GM18870 (cell line): ENCODE results near the gene SLC46A2.

Experiments used
- ATAC-seq: cut with Tn5 transposase; IDR thresholded peaks from one replicate; pipeline ENCODE4 v1.9.1; 2021; ENCODE audit warnings: moderate library complexity; ENCODE audit not compliant: unreplicated experiment

SLC46A2 gene, protein sequence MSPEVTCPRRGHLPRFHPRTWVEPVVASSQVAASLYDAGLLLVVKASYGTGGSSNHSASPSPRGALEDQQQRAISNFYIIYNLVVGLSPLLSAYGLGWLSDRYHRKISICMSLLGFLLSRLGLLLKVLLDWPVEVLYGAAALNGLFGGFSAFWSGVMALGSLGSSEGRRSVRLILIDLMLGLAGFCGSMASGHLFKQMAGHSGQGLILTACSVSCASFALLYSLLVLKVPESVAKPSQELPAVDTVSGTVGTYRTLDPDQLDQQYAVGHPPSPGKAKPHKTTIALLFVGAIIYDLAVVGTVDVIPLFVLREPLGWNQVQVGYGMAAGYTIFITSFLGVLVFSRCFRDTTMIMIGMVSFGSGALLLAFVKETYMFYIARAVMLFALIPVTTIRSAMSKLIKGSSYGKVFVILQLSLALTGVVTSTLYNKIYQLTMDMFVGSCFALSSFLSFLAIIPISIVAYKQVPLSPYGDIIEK

GRCh38 chr9:112890106-112891081 is at the start of gene SLC46A2:
Gene SLC46A2 (minus strand): TSS chr9:112890876. CDS start chr9:112890681, 195 bp downstream.
- no peak for ATAC-seq

DNA sequence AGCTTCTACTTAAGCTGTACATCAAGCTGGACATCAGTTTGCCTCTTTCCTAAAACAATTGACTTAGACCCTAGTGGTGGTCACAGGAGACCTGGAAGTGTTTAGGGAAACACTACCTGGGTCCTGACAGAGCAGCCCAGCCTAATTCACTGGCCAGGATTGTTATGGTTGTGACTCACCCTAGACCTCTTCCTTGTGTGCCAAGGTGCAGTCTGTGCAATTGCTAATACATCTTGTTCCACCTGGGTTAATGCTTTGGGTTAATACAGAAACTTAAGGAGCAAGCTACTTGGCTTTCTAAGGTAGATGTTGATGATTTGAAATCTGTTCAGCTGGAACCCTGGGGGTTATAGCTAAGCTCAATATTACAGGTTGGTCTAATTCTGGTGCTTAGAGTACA is 48.7 kb upstream of the SLC46A2 start:
- no peak for ATAC-seq

DNA sequence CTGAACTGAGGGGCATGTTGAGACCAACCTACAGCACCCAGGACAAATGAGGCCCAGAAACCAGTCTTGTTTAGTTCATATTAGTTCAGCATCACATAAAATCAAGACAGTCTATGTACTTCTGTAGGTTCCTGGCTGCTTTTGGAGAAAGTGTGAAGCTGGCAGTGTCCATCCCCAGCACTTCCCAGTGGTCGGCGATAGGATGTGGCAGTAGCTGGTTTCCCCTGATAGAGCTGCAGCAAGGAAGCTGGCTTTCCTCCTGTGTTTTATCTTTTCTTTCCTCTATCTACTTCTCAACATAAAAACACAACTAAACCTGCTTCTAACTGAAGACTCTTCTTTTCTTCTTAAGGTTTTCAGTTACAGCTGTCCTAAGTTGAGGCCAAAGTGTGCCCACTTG is 43.0 kb upstream of the SLC46A2 start:
- no peak for ATAC-seq

DNA sequence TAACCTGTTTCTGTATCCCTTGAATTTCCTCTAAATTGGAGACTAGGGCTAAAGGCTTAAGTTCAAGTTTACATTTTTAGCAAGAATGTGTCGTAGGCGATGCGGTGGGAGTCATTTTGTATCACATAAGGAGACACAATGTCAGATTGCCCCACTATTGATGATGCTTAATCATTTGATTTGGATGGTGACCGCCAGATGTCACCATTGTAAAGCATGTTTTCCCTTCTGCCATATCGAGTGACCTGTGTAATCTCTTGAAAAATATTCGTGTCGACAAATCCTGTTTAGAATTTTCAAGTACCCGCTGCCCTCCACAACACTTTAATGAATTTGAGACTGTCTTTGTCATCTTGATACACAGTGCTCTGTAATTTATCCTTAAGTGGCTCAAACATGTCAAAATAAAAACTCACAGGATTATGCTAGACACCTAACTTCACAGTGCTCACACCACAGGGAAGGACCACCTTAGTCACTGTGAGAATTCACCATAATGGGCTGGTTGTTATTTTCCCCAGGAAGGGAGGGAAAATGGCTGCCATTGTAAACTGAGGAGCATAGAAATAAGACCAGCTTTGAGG is 34.5 kb upstream of the SLC46A2 start:
- ATAC-seq: no peak

GRCh38 chr9:112921549-112921948 is 30.9 kb upstream of the SLC46A2 start:
- no peak for ATAC-seq

GRCh38 chr9:112917987-112918362 is 27.3 kb upstream of the SLC46A2 start:
- ATAC-seq: no peak

DNA sequence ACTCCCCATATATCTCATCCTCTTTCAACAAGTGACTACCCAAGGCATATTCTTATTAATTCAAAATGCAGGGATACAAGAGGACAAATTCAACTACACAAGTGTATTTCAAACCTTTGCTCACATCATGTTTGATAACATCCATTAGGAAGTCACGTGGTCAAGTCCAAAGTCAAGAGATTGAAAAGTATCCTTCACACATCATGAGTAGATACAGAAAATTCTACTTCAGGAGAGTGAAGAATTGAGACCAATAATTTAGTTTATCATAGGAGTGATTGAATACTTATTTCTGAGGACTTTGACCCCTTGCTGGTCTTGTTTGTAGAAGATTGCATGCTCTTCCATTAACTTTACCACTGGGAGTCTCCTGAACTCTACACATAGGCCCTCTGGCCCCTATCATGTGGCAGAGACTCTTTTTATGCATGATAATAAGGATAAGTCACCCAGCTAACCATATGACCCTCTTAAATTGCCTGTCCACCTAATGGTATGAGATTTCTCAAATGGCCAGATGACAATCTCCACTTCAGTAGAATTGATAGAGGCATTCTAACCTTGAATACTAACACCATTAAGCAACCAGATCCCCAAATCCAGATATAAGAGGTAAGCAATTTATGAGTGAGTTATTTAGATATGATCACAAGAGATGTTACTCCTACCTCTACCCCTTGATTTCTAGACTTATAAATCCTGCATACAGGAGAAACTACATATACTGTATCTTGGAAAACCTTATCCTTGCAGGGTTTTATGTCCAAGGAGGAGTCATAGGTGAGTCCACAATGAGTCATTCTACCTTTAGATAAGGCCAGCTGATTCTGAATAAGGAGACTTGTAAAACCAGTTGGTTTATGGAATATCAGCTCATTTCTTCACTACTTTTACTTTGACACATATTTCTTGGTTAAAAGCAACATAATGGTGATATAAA is 26.6 kb upstream of the SLC46A2 start:
- ATAC-seq: no peak

- no peak for ATAC-seq
Measured at GRCh38 chr9:112914524-112914923, 23.8 kb upstream of the SLC46A2 start.

- ATAC-seq: no peak
Measured at GRCh38 chr9:112913326-112913725, 22.6 kb upstream of the SLC46A2 start.

DNA sequence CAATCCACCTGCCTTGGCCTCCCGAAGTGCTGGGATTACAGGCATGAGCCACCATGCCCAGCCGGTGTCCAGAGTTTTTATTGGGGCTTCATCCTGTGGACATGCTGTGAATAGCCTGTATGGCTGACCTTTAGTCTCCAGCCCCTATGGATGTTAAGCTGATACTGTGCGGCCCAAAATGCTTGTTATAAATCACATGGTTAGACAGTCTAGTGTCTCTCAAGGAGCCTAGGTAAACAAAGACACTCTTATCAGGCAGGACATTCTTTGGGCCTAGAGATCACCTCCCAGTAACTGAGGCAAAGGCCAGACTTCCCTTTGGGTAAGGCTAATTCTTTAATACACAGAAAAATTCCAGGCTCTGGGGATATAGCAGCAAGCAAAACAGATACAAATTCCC is 22.0 kb upstream of the SLC46A2 start:
- ATAC-seq: no peak

GRCh38 chr9:112911736-112912135 is 21.1 kb upstream of the SLC46A2 start:
- ATAC-seq: no peak

DNA sequence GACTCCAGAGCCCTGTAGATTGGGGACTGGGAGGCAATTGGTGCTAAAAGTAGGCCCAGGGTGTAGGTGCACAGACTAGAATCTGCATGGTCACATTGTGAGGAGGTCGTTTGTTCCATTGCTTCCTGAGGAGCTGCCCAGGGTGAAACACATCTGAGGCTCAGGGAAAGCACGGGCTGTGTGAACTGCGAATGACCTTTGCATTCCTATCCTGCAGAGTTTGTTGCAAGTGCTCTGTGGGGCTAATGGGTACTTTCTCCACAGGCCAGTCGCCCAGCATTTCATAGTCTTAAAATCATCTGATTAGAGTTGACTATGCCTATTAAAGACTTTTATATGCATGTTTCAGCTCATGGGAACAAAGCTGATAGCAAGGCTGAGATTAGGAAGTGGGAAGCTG is 14.4 kb upstream of the SLC46A2 start:
- ATAC-seq: no peak

DNA sequence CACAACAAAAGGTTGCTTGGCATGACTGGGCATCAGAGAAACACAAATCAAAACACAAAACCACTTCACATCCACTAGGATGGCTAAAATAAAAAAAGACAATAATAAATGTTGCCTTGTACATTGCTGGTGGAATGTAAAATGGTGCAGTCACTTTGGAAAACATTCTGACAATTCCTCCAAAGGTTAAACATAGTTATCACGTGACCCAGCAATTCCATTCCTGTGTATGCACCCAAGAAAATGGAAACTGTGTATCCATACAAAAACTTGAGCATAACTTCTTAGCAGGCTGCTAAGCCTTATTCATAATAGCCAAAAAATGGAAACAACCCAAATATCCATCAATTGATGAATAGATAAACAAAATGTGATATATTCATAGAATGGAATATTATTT is 10.2 kb upstream of the SLC46A2 start:
- ATAC-seq: no peak

GRCh38 chr9:112900488-112900887 is 9.8 kb upstream of the SLC46A2 start:
- ATAC-seq: no peak

DNA sequence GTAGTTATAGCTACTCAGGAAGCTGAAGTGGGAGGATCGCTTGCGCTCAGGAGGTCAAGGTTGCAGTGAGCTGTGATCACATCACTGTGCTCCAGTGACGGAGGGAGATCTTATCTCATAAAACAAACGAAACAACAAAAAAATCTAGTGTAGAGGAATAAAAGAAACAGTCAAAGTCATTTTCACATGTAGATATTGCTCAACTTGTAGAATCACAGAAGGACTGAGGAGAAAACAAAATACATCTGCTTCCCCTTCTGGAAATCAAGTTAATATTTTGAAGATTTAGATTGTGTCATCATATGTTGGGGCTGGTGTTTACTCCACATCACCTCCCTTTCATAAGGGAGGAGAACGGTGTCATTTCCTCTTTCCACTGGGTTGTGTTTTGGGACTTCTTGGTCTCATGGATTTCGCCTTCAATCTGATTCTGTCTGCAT is 8.2 kb upstream of the SLC46A2 start:
- ATAC-seq: no peak

- no peak for ATAC-seq
Measured at GRCh38 chr9:112896131-112896530, 5.5 kb upstream of the SLC46A2 start.

- no peak for ATAC-seq
Measured at GRCh38 chr9:112894699-112895098, 4.0 kb upstream of the SLC46A2 start.

DNA sequence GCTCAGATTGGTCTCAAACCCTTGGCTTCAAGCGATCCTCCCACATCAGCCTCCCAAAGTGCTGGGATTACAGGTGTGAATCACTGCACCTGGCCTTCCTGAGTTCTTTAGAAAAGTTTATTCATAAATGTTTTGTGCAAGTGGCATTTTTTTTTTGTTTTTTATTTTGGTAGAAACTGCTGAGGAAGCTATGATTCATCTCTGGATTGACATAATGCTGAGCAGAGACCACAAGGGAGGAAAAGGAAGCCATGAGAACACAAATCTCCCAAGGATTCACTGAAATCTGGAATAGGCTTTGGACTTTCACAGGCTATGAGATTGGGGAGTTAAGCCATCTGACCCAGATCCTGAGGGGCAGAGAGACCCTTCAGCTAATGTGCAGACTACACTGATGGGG is 3.4 kb upstream of the SLC46A2 start:
- ATAC-seq: no peak

DNA sequence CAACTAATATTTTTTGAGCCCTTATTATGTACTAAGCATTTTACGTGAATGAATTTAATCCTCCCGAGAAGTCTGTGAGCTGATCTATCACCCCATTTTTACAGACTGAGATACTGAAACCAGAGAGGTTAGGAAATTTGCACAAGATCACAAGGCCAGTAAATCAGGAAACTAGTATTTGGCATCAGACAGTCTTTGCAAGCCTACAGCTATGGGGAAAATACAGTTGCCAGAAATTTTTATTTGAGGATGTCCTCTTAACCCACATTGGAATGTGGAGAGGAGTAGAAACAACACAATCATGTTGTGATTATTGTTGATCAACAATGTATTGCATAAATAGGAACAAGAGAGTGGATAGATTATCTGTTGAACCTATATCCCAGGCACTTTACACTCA is 2.3 kb upstream of the SLC46A2 start:
- no peak for ATAC-seq

DNA sequence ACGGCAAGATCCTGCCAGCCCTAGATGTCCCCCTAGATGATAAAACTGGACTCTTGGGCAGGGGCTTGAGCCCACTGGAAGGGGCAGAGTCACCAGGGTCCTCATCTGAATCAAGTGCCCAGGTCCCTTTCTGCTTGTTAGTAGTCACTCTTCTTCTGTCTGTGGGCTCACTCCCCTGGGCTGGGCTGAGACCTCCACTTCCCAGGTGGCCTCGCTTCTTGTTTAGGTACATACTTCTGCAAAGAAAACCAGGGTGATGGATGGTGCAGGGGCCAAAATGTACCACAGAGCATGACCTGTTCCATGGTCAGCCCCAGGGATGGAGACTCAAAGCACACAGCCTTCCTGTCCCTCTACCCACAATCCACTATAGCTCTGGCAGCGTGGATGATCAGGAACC is 845 bp upstream of the SLC46A2 start:
- no peak for ATAC-seq
